Suppressor macrophage treated with lipopolysaccharide for 4 hours (primary cell): Measurements from ENCODE around the gene LAGE3.

ENCODE experiments used
- DNase-seq: peaks from one replicate; pipeline ENCODE4 v3.0.0-alpha.2; 2020

The LAGE3 gene

GRCh38 chrX:154452823-154453222, 26.3 kb downstream of the LAGE3 start:
- DNase-seq = no peak

DNA sequence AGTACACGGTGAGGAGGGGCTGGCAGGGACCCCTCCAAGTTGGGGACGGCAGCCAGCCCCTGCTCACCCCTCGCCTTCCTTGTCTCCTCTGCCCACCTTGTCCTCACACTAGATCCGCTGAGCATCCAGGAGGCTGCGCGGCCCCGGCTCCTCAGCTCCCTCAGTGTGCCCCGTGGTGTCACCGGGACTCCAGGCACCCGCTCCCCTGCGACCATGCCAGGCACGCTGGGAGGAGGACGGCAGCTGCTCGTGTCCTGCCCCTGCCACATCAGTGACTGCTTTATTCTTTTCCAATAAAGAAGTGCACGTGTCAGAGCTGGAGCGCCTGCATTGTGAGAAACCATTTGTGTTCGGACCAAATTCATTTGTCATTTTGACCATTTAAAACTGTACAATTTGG, 28.8 kb downstream of the LAGE3 start:
- no peak for DNase-seq

GRCh38 chrX:154449618-154450017, 29.5 kb downstream of the LAGE3 start:
- DNase-seq = no peak

GRCh38 chrX:154448484-154448883, 30.6 kb downstream of the LAGE3 start:
- DNase-seq = no peak

DNA sequence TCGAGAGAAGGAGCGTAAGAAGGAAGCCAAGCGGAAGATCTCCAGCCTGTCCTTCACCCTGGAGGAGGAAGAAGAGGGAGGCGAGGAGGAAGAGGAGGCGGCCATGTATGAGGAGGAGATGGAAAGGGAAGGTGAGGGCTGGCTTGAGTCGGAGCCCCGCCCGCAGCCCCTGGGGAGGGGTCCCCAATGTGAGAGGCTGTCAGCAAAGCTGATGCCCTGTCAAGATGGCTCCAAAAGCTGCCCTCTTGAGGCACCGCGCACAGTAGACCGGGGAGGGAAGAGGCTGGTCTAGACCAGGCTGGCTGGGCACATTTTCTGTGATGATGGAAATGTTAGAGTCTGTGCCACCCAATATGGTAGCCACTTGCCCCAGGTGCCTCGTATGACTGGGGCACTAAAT, 32.7 kb downstream of the LAGE3 start:
- DNase-seq = no peak

DNA sequence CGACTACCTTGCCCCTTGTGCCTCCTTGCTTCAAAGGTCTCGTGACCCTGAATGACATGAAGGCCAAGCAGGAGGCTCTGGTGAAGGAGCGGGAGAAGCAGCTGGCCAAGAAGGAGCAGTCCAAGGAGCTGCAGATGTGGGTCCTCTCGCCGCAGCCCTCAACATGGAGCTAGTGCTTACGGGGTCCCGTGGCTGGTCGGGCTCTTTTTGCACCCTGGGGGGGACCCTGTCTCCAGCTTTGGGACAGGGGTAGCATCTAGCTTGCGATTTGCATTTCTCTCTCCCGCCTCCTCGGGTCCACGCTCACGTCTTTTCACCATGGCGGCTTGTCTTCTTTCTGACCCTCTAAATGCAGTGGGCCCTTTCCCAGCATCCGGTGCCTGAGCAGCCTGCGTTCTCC, 33.3 kb downstream of the LAGE3 start:
- no peak for DNase-seq

DNA sequence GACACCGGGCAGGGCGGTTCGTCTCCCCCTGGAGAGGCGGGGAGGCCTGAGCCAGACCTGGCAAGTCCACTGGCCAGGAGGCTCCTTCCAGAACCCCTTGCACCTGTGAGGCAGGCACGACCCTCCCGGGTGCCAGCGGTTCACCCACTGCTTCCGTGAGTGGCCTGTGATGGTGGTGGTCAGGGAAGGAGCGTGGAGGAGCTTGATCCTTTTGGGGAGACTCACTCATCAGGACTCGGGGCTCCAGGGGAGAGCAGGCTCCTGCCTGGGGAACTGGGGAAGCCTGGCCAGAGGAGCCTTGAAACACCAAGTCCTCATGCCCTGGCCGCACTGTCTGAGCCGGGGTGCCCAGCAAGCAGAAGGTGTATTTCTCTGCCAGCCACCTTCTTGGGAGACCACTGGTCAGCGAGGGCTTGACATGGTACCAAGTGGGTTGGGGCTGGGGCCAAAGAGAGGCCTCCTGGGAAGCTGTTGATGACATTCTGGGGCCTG, 34.3 kb downstream of the LAGE3 start:
- no peak for DNase-seq

DNA sequence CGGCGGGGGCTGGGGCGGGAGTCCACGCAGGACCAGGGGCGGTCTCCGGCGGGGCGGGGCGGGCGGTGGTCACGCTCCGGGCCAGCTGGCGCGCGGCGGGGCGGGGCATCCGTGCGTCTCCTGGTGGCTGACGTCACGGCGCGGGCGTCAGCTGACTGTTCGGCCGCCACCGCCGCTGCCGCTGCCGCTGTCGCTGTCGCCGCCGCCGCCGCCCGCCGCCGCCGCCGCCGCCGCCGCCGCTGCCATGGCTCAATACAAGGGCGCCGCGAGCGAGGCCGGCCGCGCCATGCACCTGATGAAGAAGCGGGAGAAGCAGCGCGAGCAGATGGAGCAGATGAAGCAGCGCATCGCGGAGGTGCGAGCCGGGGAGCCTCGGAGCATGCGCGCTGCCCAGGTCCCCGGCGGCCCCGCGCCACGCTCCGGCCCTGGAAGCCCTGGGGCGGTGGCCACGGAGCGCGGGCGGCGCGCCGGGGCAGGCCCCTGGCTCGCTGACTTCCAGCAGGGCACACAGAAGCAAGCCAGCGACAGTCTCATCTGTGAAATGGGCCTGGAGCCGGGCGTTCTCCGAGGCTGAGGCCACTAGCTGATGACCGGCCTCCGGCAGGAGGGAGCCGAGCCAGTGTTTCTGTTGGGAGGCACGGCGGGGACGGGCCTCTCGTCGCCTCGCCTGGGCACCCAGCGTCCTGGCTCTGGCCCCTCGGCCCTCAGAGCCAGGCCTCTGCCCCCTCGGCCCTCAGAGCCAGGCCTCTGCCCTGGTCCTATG, 34.9 kb downstream of the LAGE3 start, which contains the start of gene FAM50A:
Gene FAM50A, plus strand, starts transcription at position 150 of the 763 bp plus-strand sequence. Its CDS starts 95 bp downstream, at position 245.
- DNase-seq = peak; percentile 84

GRCh38 chrX:154443479-154443910, 35.6 kb downstream of the LAGE3 start:
- no peak for DNase-seq

DNA sequence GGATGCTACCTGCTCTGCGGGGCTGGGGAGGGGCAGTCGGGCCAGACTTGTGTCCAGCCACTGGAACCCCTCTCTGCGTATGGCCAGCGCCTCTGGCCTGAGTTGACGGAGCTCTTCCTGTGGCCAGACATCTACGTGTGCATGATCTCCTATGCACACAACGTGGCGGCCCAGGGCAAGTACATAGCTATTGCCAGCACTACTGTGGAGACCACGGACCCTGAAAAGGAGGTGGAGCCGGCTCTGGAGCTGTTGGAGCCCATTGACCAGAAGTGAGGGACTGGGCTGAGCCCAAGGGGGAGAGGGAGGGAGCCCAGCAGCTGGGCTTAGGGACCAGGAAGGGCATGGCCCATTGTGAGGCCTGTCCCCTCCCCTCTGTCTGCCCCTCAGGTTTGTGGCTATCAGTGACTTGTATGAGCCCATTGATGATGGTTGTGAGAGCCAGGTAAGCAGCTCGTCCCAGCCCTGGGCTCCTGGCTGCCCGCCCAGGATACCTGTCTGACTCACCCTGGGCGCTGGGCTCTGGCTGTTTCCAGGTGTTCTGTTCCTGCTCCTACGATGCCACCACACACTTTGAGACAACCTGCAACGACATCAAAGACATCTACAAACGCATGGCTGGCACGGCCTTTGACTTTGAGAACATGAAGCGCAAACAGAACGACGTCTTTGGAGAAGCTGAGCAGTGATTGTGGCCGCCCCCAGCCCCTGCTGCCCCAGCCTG, 36.9 kb downstream of the LAGE3 start:
- no peak for DNase-seq

GRCh38 chrX:154441564-154441963, 37.5 kb downstream of the LAGE3 start:
- no peak for DNase-seq

- no peak for DNase-seq
Measured at GRCh38 chrX:154440623-154441357, 38.3 kb downstream of the LAGE3 start.

DNA sequence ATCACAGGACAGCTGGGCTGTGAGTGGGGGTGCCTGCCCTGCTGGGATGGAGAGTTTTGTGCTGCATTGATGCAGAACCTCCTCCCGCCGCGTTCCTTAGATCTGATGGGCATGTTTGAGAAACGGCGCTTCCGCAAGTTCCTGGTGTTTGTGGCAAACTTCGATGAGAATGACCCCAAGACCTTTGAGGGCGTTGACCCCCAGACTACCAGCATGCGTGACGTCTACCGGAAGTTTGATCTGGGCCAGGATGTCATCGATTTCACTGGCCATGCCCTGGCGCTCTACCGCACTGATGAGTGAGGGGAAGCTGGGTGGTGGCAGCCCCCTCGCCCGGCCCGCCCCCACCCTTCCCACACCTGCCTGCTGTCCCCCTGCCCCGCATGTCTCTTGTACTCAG, 39.2 kb downstream of the LAGE3 start:
- DNase-seq = no peak

DNA sequence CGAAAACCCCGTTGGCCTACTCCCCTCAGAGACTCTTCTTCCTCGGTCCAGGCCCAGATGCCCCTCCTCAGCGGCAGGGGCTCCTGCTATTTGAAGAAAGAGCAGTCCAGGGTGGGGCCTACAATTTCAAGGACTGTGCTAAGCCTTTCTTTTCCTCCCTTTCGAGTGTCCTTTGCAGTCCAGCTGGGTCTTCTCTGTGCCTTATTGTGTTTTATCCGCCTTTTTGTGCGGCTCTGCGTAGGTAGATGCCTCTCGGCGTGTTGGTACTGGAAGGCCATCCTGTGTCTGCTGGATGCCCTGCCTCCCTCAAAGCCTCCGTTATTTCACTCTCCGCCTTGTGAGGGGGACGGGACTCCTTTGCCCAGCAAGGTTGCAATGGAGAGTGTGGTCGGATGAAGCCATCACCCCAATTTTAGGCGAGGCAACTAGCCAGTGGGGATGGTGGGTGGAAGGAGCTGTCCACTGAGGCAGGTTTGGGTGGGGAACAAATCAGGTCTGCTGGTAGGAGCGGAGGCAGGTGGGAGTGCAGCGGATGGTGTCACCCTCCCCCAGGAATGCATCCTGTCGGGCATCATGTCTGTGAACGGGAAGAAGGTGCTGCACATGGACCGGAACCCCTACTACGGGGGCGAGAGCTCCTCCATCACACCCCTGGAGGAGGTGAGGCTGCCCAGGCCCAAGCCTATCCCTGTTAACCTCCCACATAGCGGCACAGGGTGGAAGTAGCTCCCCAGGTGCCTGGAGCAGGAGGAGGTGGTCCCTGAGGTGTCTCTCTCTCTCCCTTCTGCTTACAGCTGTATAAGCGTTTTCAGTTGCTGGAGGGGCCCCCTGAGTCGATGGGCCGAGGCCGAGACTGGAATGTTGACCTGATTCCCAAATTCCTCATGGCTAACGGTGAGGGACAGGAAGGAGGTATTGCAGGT, 40.8 kb downstream of the LAGE3 start:
- no peak for DNase-seq

DNA sequence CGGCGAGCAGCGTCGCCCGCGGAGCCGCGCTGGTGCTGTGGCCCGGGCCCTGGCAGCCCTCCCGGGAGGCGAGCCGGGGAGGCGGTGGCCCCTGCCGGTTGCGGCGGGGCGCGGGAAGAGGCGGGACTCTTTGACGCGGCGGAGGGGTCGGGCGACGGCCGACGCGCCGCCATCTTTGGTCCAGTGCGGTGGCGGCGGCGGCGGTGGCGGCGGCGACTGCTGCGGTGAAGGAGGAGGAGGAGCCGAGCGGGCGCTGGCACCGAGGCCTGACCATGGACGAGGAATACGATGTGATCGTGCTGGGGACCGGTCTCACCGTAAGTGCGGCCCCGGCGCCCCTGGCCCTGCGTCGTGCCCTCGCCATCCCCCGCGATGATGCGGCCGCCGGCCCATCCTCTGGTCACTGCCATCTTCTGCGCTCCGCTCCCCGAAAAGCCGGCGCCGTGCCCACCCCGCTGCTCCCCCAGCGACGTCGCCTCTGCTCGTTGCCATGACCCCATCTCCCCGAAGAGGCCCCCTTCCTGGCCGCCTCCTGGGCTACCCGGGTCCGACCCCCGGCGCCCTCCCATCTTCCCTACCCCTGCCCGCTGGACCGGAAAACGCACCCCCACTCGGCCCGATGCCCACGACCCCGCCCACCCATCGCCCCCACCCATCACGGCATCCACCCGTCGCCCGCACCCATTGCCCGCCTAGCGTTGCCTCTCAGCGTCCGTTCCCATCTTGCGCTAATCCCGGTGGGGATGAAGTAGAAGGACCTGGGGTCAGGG, 41.9 kb downstream of the LAGE3 start, which contains the start of gene GDI1:
Gene GDI1, plus strand, starts transcription at position 172 of the 770 bp plus-strand sequence. Its CDS starts 101 bp downstream, at position 273.
- DNase-seq = peak; percentile 46

GRCh38 chrX:154436374-154436982, 42.6 kb downstream of the LAGE3 start:
- peak; percentile 50 for DNase-seq

DNA sequence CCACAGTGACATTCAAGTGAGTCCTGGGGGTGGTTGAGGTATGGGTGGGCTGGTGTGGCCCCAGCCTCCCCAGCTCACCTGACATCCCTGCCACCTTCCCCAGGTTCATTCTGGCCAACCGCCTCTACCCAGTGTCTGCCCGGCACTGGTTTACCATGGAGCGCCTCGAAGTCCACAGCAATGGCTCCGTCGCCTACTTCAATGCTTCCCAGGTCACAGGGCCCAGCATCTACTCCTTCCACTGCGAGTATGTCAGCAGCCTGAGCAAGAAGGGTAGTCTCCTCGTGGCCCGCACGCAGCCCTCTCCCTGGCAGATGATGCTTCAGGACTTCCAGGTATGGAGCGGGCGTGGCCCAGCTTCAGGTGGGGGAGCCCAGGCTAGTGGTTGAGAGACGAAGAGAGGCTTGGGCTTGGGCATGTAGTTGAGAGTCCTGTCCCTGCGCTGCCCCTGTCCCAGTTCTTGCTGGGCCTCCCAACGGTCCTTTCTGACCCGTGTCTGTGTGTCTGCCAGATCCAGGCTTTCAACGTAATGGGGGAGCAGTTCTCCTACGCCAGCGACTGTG, 43.8 kb downstream of the LAGE3 start:
- DNase-seq = no peak

GRCh38 chrX:154434394-154435168, 44.5 kb downstream of the LAGE3 start:
- DNase-seq = no peak

DNA sequence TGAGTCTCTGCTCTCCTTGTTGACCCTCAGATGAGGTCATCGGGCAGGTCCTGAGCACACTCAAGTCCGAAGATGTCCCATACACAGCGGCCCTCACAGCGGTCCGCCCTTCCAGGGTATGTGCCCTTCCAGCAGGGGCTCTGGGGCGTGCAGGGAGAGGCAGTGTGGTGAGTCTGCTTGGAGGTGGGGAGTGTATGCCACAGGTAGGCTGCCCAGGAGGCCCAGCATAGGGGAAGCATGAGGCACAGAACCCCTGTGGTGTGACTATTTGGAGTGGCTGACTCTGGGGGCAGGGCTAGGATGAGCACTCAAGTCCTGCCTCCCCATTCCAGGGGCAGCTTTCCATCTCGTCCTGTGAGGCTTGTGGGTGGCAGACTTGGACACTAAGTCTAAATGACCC, 45.5 kb downstream of the LAGE3 start:
- DNase-seq = no peak

DNA sequence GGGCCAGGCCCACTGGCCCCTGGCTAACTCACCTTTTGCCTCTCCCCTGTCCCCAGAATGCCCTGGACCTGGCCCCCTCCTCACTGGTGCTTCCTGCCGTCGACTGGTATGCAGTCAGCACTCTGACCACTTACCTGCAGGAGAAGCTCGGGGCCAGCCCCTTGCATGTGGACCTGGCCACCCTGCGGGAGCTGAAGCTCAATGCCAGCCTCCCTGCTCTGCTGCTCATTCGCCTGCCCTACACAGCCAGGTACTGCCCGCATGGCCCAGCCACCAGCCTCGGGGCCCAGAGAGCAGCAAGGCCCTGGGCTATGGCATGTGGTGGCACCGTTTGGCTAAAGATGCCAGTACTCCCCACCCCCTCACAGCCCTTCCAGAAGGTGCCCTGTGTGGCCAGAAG, 46.9 kb downstream of the LAGE3 start:
- no peak for DNase-seq
